ENCODE data around the gene RBP5.
A peak's percentile ranks its signal among the peaks of the same experiment; 100 is the strongest.

RBP5 gene

GRCh38 chr12:7101047-7101693 is 27.5 kb downstream of the RBP5 start:
- peak; percentile 12 for DNase-seq (ENCODE audit: low spot score)

GRCh38 chr12:7100239-7100638 is 28.4 kb downstream of the RBP5 start:
- DNase-seq (ENCODE audit: low spot score) = no peak

GRCh38 chr12:7099290-7099996 is 29.2 kb downstream of the RBP5 start:
- no peak for DNase-seq (ENCODE audit: low spot score)

- no peak for DNase-seq (ENCODE audit: low spot score)
These were observed 31.7 kb downstream of the RBP5 start for GRCh38 chr12:7096979-7097378.

- no peak for DNase-seq (ENCODE audit: low spot score)
These were observed 32.4 kb downstream of the RBP5 start for GRCh38 chr12:7096006-7096932.

GRCh38 chr12:7093892-7094291 is 34.8 kb downstream of the RBP5 start:
- no peak for DNase-seq (ENCODE audit: low spot score)

- DNase-seq (ENCODE audit: low spot score) = no peak
These were observed 35.2 kb downstream of the RBP5 start for GRCh38 chr12:7093486-7093885.

GRCh38 chr12:7092986-7093460 is 35.7 kb downstream of the RBP5 start:
- no peak for DNase-seq (ENCODE audit: low spot score)

- DNase-seq (ENCODE audit: low spot score) = peak; percentile 83
These were observed 36.3 kb downstream of the RBP5 start, which contains the start of gene C1R for GRCh38 chr12:7092229-7092985. Gene C1R (minus strand): TSS chr12:7092445. CDS start chr12:7092388, 57 bp downstream.

GRCh38 chr12:7091660-7092228 is 36.9 kb downstream of the RBP5 start:
- DNase-seq (ENCODE audit: low spot score) = no peak

- no peak for DNase-seq (ENCODE audit: low spot score)
These were observed 37.5 kb downstream of the RBP5 start for GRCh38 chr12:7091171-7091570.

- peak; percentile 53 for DNase-seq (ENCODE audit: low spot score)
These were observed 38.3 kb downstream of the RBP5 start for GRCh38 chr12:7090222-7090998.

GRCh38 chr12:7089196-7089871 is 39.4 kb downstream of the RBP5 start:
- peak; percentile 34 for DNase-seq (ENCODE audit: low spot score)

GRCh38 chr12:7083125-7083524 is 45.6 kb downstream of the RBP5 start:
- DNase-seq (ENCODE audit: low spot score) = no peak

GRCh38 chr12:7081037-7081436 is 47.7 kb downstream of the RBP5 start:
- no peak for DNase-seq (ENCODE audit: low spot score)

GRCh38 chr12:7079826-7080125 is 48.9 kb downstream of the RBP5 start:
- DNase-seq (ENCODE audit: low spot score) = no peak

GRCh38 chr12:7078163-7078562 is 50.5 kb downstream of the RBP5 start:
- no peak for DNase-seq (ENCODE audit: low spot score)

GRCh38 chr12:7076493-7076892 is 52.2 kb downstream of the RBP5 start:
- no peak for DNase-seq (ENCODE audit: low spot score)

GRCh38 chr12:7075939-7076338 is 52.8 kb downstream of the RBP5 start:
- no peak for DNase-seq (ENCODE audit: low spot score)

GRCh38 chr12:7075518-7075917 is 53.2 kb downstream of the RBP5 start:
- DNase-seq (ENCODE audit: low spot score) = no peak
